Measurements from ENCODE around the gene NID1. TPM values are rescaled to one million over a fixed set of nuclear protein-coding genes. Genes with fewer than 3 reads are reported as not detected.

The NID1 gene
- total RNA-seq, 1 donor from 2014 or later, result 175 TPM

DNA sequence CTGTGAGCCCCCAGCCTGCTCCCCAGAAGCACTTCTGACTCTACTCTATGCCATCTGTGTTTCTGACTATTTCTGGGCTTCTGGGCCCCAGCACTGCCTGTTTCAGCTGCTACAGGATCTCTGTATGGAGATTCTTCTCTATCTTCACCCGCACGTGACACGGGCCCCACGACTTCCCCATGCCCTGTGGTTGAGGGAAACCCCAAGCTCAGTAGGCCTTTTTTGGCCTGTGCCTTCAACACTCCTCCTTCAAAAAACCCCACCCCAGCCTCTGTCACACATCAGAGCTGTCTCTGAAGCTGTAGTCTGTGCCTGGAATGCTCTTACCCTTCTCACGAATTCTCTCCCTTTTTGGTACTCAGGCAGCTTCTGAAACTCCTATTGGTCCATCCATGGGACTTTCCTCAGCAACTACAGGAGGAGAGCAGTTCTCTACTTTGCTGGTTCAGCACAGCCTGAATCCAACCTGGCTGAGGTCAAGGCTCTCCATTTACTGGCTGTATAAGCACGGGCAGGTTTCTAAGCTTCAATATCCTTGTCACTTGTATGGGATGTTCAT is 2.0 kb upstream of the NID1 start:
- DNase-seq (ENCODE audit: low read depth in 2 of 2), result no peak

DNA sequence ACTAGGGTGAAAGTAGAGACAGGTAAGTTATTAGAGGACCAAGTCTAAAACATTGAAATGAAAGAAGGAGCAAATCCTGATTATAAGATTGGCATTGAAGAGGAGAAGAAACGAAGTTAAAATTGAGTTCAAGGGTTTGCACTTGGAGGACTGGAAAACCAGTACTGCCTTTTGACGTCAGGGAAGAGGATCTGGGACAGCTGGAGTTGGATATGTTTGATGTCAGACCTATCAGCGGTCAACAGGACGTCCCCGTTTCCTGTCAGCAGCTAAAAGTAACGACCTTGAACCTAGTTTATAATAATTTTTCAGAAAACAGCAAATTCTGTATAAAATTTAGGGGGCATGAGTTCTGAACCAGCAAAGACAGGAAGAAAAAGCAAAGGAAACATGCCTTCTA is 1.2 kb upstream of the NID1 start:
- DNase-seq (ENCODE audit: low read depth in 2 of 2), result peak; percentile 70 to 89

DNA sequence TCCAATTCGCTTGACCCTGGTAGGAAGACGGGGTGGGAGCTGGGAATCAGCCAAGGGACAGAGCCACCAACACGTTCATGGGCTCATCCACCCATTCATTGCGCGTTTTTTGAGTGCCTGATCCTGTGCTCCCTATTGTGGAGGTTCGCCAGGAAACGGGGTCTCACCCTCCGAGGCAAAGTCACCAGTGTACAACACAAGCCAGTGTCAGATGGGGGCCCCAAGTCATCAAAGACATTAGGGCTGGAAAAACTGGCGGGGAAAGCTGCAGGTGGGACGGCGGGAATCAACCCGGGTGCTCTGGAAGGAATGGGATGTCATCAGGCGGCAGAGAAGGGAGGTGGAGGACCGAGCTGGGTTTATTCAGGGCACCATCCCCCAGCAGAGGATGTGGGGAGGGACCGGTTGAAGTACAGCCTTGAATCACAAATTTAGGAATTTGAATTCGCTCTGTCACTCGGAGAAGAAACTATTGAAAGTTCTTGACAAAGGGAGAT is 667 bp upstream of the NID1 start:
- no peak for DNase-seq (ENCODE audit: low read depth in 2 of 2)

DNA sequence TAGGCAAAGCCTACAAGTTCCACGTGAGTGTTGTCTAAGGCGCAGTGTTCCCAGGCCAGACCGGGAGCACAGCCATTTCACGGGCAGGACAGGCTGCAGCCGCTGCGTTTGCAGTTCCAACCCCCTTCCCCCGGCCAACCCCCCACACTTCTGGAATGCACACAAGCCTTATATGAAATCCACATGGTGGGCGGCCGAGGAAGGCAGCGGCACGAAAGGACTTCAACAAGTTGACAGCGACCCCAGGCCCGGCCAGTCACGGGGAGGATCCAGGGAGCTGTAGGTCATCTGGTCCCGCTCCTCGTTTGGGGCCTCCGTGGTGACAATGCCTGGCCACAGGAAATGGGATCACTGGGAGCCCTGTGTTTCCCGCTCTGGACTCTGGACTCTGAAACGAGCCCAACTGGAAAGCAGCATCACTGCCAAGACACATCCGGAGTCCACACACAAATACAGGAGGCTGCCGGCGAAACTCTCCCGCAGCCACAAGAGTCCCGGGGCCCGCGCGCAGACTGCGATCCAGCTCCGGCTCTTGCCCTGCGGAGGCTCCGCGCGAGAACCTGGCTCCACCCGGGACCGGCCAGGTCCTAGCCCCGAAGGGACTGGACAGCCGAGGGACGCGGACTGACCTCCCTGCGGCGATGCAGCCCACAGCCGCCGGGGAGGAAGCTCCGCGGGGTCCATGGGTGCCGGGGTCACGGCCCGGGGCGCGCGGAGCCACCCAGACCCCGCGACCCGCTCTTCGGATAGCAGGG is 794 bp downstream of the NID1 start:
- peak; percentile 79 to 84 for DNase-seq (ENCODE audit: low read depth in 2 of 2)

DNA sequence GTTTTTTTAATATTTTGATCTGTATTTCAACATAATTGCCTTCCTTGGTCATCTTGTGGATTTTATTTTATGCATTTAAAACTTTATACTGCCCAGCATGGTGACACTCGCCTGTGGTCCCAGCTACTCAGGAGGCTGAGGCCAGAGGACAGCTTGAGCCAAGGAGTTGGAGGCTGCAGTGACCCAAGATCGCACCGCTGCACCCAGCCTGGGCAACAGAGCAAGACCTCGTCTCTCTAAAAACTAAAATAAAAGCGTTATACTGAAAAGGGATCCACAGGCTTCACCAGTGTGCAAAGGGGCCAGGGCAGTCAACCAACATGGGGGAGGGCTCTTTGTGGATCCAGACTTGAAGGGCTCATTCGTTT is 1.4 kb downstream of the NID1 start:
- DNase-seq (ENCODE audit: low read depth in 2 of 2), result no peak

DNA sequence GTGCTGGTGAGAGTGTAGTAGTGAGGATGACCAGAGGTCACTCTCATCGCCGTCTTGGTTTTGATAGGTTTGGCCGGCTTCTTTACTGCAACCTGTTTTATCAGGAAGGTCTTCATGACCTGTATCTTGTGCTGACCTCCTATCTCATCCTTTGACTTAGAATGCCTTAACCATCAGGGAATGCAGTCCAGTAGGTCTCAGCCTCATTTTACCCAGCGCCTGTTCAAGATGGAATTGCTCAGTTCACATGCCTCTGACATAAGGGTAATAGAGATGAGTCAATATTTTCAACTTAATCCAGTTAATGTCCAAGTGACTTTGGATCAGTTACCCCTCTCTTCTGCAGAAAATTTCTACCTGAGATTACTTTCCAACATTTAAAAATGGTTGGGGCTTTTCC is 4.6 kb downstream of the NID1 start:
- DNase-seq (ENCODE audit: low read depth in 2 of 2), result no peak

DNA sequence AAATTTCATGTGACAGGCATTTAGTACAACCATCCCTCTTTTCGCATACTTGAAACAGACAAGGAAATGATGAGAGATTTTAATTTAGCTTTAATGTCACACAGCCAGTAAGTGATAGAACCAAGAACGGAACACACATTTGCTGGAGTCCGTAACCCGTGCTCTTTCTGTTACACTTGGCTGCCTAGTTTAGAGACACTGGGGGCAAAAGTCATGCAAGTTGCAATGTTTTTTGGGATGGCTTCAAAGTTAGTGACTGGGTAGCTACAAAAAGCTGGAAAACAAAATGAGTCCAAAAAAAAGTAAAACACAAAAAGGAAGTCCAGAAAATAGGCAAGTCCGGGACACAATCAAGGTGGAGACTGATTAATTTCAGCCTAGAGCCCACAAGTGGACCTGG is 5.9 kb downstream of the NID1 start:
- no peak for DNase-seq (ENCODE audit: low read depth in 2 of 2)

DNA sequence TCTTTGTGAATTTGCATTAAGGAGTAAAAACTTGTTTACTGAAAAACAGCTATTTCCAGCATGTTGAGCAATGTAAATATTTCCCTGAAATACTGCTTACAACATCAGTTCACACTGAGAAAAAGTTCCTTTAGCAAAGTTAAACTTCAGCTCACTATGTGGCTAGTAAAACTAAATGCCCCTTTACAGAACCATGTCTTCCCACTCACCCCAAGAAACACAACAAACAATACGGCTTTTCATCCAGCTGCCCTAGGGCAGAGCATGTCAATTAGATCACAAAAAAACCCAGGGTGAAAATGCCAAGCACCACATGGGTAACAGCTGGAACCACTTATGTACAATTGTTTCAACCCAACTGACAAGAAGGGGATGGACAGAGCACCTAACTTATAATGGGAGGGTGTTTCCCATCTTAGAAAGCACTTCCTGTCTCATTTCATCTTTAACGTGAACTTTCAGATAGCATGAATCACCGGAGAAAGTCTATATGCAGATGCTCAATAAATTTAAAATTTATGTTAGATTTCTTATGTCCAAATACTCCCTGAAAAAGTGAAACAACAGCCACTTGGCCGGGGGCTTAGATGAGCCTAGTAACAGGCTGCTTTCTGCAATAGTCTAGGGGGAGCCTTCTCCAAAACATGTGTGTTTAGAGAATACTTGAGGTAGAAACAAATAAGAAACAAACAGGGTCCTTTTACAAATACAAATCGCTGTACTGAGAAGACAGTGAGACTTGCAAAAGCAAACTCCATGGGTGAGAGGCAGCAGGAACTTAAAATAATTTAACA is 6.6 kb downstream of the NID1 start:
- no peak for DNase-seq (ENCODE audit: low read depth in 2 of 2)

DNA sequence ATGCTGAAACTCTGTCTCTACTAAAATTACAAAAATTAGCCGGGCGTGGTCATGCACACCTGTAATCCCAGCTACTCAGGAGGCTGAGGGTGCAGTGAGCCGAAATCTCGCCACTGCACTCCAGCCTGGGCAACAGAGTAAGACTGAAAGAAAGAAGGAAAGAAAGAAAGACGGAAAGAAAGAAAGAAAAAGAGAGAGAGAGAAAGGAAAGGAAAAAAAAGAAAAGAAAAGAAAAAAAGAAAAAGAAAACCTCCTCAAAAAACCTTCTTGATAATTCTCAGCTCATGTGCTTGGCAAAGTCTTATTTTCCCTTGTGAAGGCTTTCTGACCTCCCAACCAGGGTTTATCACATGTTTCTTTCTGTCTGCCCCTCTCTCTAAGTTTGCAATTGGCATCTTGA is 7.3 kb downstream of the NID1 start:
- DNase-seq (ENCODE audit: low read depth in 2 of 2), result no peak

DNA sequence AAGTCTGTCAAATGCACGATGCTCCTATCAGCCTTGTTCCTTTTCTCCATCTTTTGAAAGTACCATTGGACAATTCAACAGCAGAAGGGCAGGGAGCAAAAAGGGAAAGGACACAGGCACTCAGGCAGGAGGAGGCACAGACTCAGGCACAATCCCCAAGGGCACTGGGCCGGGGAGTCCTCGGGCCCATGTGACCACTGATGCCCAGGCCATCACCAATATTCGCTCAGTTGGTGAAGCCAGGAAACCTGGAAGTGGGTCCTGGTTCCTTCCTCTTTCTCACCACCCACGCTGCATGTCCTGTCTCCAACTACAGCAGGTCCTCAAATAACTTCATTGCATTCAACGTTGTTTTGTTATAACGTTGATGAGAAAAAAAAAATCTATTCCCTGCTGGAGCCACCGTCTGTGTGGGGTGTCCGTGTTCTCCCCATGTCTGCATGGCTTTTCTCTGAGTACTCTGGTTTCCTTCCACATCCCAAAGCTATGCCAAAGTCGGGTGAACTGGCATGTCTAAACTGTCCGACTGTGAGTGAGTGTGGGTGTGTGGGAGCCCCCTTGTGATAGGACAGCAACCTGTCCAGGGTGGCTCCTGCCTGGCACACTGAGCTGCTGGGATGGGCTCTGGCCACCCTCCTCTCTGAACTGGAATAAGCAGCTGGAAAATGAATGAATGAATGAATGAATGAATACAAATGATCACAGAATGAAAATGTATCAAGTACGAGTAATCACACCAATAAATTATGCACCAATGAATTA is 12.5 kb downstream of the NID1 start:
- peak in 1 of 2 donors; percentile 38 for DNase-seq (ENCODE audit: low read depth in 2 of 2)

DNA sequence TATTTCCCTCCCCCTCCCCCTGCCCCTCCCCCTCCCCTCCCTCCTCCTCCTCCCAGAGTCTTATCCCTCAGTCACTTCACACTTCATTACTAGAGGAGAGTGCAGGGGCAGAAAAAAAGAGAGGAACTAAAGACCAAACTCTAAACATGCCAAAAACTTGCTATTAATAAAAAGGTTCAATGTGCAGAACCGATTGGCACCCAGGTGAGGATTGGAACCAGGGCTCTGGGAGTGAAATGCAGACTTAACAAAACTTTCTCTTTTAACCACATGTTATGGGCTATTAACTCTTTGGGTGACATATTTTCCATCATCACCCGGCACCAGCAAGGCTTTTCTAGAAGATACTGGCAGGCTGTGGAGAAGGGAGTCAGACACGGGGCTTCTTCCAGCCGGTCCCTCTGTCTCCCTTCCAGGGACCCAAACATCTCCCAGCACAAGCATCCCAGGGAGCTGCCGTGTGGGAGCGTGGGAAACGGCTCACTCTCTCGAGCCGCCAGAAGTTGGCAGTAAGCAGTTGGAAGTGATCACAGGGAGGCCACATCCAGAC is 13.6 kb downstream of the NID1 start:
- no peak for DNase-seq (ENCODE audit: low read depth in 2 of 2)

DNA sequence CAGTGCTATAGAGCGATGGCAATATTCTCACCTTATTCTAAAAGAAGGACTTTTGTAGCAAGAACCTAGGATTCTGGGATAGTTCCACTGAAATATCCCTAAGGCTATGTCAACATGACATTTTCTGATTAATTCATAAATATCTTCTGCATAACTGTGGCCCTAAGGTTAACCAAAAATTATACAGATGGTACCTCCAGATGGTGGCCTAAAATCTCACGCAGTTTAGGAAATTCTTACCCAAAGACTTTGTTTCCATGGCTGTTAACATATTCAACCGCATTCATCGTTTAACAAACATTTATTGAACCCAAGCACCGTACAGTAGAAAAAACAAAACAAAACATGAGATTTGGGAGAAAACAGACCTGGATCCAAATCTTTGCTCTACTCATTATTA is 19.1 kb downstream of the NID1 start:
- DNase-seq (ENCODE audit: low read depth in 2 of 2), result no peak

DNA sequence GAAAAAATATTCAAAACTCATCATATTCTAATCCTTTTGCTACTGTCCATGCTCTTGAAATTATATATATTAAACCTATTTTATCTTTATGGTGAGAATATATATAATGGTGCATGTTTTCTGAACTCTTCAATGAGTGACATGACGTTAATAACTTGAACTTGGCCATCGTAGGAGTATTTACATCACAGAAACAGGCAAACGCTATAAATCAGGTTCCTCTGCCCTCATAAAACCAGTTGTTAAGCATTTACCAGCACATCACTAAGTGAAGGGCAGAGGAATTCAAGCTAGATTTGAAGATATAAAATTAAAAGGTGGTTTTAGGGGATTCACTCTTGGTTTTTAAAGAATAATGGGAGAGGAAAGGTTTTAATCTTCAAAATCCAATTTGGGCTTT is 20.5 kb downstream of the NID1 start:
- DNase-seq (ENCODE audit: low read depth in 2 of 2), result no peak

DNA sequence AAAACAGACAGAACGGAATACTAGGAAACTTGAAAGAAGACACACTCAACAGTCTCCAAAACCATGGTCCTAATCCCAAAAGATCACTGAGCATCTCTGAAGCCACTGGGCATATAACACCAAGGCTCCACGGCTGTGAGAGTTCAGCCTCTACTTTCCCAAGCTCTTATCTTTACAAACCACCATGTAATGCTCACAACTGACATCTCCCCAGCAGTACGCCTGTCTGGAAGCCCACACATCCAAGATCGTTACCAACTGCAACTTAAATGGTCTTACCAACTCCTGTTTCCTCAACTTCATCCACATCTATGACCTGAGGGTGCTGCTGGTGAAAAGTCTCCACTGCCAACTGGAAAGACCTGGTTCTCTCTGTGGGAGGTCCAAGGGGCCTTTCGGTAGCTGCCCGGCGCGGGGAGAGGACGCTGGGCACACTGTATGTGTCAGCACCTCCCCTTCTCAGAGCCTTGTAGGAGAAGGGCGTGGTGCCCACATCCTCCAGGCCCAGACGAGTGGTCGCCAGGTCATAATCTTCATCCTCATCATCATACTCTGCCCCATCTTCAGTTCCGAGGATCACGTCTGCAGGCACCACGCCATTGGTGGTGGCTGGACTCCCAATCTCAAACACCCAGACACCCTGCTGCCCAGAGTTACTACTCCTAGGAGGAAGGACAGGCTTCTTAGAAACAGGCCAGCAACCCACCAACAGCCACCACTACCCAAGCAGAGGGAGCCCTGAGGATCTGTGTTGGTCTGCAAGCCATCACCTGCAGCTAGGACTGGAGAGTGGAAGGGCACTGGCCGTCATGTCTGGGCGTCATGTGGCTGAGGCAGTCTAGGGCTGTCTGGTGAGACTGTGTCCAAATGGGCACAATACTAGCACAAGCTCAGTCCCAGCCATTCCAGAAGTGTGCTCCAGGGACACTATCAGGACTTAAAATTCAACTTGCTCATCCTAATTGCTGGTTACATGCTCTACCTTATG is 23.0 kb downstream of the NID1 start:
- DNase-seq (ENCODE audit: low read depth in 2 of 2), result no peak

DNA sequence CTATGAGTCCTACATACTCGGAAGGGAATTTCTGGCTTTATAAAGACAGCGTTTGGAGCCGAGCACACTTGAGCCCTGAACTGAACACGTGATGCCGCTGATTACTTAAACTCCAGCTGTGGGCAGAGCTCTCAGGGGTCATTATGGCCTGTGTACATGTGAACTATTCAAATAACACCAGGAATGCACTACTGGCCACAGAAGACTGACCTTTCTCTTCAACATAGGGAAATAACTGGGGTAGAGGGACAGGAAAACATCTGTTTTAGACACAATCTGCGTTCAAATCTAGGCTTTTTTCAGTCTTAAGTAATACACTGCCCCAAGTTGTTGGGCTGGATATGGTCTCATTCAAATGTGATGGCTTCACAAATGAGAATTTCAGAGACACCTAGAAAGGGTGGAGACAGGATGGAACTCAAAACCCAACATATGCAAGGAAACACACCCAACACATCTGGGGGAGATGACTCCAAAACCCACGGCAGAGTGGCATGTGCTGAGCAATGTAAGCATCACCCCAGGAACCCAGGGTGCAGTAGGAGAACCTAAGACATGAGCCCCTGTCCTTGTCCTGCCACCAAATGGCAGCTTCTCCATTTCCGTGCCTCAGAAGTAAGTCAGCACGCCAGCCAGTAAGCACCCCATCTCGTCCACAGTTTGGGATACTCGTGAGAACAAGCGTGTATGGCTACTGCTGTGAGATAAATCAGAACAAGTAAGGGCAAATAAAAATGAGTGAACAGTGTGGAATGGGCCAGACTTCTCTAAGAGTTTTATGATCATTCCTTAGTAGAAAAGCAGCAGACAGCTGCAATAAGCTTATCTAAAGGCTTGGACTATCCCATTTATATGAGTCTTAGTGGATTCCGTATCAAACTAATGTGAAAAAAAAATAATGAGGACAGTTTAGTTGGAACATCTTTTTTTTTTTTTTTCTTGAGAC is 24.9 kb downstream of the NID1 start:
- DNase-seq (ENCODE audit: low read depth in 2 of 2), result no peak

DNA sequence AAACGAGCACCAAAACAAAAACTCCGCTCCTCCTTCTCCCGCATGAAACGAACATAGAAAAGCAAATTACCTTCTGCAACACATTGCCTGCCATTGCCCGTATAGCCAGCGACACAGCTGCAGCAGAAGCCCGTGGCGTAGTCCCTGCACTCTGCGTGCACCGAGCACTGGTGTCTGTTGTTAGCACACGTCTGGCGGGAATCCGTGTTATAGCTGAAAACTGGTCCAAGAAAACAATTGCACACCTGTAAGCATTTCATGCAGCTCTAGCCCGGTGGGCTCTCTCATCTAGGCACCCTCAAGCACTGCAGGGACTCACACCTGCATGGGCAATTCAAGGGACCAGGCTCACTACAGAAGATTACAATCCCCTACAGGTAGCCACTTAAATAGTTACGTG is 26.9 kb downstream of the NID1 start:
- no peak for DNase-seq (ENCODE audit: low read depth in 2 of 2)

DNA sequence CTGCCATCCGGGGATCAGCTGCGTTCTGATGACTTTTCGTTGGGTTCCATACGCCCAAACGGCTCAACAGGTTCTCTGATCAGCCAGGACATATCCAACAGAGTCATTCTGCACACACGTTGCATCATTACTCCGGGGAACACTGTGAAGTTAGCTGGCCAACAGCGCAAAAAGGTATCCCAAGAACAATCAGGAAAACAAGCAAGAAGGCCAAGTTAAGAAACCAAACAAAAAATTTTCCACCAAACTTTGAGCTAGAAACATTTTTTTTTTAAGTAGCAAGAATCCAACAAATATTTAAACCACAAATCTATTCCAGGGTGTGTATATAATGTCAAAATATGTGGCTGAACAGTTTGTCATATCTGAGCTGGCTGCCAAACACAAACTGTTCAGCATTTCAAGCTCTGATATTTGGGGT is 29.2 kb downstream of the NID1 start:
- DNase-seq (ENCODE audit: low read depth in 2 of 2), result no peak

DNA sequence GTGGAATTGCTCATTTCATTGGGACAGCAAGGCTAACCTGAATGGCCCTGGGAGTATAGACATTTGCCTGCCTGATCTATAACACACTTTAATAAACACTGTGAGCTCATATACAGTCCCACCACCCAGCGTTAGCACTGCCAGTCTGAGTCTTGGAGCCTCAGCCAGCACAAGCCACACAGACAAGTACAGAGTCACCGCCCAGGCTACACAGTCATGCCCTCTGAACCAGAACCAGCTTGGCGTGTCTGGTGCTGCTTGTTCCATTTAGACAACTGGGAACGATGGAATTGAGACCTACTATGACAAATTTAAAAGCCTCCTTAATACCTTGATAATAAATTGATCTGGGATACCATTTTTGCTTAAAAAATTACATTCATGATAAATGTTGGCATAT is 31.6 kb downstream of the NID1 start:
- no peak for DNase-seq (ENCODE audit: low read depth in 2 of 2)

DNA sequence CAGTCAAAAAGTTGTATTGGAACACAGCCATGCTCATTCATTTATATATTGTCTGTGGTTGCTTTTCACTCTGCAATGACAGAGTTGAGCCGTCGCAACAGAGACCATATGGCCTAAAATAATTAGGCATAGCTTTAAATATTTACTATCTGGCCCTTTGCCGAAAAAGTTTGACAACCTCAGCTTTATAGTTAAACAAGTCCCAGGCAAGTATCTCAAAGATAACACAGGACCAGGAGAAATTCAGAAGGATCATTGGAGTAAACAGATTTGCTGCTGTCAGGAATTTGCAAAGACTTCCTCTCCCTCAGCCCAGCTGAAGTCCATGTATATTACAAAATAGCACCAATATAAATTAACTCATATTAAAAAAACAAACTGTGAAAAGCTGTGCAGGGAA is 34.4 kb downstream of the NID1 start:
- DNase-seq (ENCODE audit: low read depth in 2 of 2), result no peak

Data from dermis microvascular lymphatic vessel endothelial cell (primary cell).